ENCODE measurements around the gene PDZD8.
"Not testable (repeated sequence)": the region's sequence is repeated elsewhere in the genome, so short reads cannot be mapped to it uniquely, and the experiment has no call there.

The PDZD8 gene

GRCh38 chr10:117348236-117348635, 27.0 kb downstream of the PDZD8 start:
- no peak for DNase-seq (ENCODE audit: low read depth in 2 of 2)

- no peak for DNase-seq (ENCODE audit: low read depth in 2 of 2)
These were observed 28.7 kb downstream of the PDZD8 start for GRCh38 chr10:117346574-117346973.

DNA sequence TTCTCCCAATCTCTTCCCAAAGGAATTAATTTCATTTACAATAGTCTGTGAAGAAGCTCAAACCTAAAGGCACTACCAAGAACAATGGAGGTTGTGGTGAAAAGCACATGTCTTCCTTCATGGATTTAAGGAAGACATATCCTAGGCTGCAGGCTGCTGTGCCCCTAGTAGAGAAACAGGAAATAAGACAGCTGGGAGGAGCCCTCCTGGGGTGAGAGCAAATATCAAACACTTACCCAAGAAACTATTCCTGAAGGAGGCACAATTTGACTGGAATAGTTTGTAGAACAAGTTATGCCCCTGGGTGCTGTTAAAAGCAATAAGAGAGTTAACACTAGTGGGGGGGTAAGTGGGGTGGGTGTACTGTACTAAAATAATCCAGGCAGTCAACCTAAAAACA, 30.1 kb downstream of the PDZD8 start:
- no peak for DNase-seq (ENCODE audit: low read depth in 2 of 2)

- DNase-seq (ENCODE audit: low read depth in 2 of 2): no peak
These were observed 32.6 kb downstream of the PDZD8 start for GRCh38 chr10:117342641-117343040.

- DNase-seq (ENCODE audit: low read depth in 2 of 2): no peak
These were observed 34.2 kb downstream of the PDZD8 start for GRCh38 chr10:117341061-117341460.

- no peak for DNase-seq (ENCODE audit: low read depth in 2 of 2)
These were observed 35.3 kb downstream of the PDZD8 start for GRCh38 chr10:117339979-117340378.

DNA sequence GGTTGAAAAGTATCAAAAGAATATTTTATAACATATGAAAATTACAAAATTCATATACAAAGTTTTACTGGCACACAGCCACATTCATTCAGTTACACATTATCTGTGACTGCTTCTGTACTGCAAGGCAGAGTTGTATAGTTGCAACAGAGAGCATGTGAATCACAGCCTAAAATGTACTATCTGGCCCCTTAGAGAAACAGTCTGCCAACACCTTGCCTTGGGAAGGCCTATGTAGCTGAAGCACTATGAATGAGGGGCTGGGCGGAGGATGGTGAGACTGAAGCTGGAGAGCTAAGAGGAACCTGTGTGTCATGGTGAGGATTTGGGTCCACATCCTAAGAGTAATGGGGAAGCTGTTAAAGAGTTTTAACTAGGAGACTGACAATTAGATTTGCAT, 35.7 kb downstream of the PDZD8 start:
- no peak for DNase-seq (ENCODE audit: low read depth in 2 of 2)

GRCh38 chr10:117334926-117335325, 40.3 kb downstream of the PDZD8 start:
- DNase-seq (ENCODE audit: low read depth in 2 of 2): no peak

- DNase-seq (ENCODE audit: low read depth in 2 of 2): no peak
These were observed 41.2 kb downstream of the PDZD8 start for GRCh38 chr10:117334066-117334465.

- no peak for DNase-seq (ENCODE audit: low read depth in 2 of 2)
These were observed 48.0 kb downstream of the PDZD8 start for GRCh38 chr10:117327262-117327661.

- DNase-seq (ENCODE audit: low read depth in 2 of 2): no peak
These were observed 50.9 kb downstream of the PDZD8 start for GRCh38 chr10:117324367-117324766.

GRCh38 chr10:117322260-117322659, 53.0 kb downstream of the PDZD8 start:
- no peak for DNase-seq (ENCODE audit: low read depth in 2 of 2)

DNA sequence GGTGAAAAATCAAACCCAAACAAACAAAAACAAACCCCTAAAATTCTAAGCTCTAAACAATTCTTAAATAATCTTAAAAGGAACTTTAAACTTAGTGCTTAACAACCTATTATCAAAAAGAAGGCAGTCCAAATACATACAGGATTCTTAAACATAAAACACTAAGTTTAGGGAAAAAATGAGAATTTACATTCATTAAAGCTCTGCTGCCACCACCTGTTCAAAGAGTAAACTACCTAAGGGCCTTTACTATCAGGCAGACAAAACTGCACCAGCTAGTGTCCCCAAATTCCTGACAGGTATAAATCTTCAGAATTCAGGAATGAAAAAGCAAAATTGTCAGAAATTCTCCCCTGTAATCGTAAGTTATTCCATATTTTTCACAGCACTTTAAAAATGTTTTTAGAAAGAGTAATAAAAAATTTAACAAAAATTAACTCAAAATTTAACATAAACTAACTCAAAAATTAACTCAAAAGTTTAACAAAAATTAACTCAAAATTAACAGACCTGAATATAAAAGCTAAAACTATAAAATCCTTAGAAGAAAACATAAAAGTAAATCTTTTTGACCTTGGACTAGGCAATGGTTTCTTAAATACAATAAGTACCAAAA, 55.1 kb downstream of the PDZD8 start:
- no peak for DNase-seq (ENCODE audit: low read depth in 2 of 2)

- no peak for DNase-seq (ENCODE audit: low read depth in 2 of 2)
These were observed 56.3 kb downstream of the PDZD8 start for GRCh38 chr10:117318909-117319308.

- DNase-seq (ENCODE audit: low read depth in 2 of 2): no peak
These were observed 58.5 kb downstream of the PDZD8 start for GRCh38 chr10:117316701-117317100.

DNA sequence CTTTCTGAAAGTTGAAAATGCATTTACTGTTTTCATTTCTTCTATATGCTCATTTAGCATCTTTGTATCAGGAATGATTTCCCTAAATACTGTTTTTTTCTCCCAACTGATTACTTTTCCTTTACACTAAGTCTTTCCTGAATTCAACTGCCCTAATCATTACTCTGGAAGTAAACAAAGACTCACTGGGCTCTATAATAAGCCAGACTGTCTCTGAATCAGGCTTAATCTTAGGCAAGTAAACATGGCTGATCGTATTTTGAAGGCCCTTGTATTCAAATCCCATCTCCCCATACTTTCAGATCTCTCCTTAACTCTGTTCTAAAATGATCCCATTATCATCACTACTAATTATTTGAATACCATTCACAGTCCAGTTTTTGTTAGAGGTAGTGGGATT, 61.6 kb downstream of the PDZD8 start:
- no peak for DNase-seq (ENCODE audit: low read depth in 2 of 2)

GRCh38 chr10:117312430-117312829, 62.8 kb downstream of the PDZD8 start:
- no peak for DNase-seq (ENCODE audit: low read depth in 2 of 2)

DNA sequence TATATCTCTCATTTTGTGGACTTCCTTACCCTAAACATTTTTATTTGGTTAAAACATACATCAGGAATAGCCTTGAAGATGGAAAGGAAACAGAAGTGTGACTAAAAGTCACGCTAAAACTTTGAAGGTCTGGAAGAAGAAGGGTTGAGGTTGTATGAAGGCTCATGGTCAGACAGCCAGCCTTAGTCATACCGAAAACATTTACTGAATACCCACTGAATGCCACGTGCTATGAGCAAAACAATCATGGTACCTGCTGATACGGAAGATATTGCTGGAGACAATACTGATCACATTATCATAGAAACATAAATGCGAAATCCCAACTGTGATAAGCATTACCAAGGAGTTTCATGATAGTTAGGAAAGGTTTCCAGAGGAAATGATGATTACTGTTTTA, 64.0 kb downstream of the PDZD8 start:
- DNase-seq (ENCODE audit: low read depth in 2 of 2): no peak

DNA sequence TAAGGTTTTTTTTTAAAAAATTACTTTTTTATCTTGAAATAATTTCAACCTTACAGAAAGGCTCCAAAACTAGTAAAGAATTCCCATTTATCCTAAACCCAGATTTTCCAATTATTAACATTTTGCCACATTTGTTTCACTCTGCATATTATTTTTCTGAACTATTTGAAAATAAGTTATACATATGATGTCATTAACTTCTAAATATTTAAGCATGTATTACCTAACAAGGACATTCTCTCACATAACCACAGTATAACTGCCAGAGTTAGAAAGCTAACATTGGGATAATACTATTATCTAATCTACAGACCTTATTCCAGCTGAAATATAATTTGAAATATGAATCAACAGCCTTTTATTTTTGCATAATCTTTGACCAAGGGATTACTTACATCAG, 68.6 kb downstream of the PDZD8 start:
- DNase-seq (ENCODE audit: low read depth in 2 of 2): no peak

DNA sequence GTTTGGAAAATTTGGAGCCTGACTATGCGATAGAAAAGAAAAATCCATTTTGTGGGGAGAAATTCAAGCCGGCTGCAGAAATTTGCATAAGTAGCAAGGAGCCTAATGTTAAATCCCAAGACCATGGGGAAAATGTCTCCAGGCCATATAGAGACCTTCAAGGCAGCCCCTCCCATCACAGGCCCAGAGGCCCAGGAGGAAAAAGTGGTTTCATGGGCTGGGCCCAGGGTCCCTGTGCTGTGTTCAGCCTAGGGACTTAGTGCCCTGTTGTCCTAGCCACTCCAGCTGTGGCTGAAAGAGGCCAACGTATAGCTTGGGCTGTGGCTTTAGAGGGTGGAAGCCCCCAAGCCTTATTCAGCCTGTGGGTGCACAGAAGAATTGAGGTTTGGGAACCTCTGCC, 71.8 kb downstream of the PDZD8 start:
- DNase-seq (ENCODE audit: low read depth in 2 of 2): not testable (repeated sequence)

GRCh38 chr10:117300671-117301070, 74.6 kb downstream of the PDZD8 start:
- no peak for DNase-seq (ENCODE audit: low read depth in 2 of 2)

- no peak for DNase-seq (ENCODE audit: low read depth in 2 of 2)
These were observed 75.8 kb downstream of the PDZD8 start for GRCh38 chr10:117299435-117299834.

GRCh38 chr10:117298219-117298618, 77.0 kb downstream of the PDZD8 start:
- no peak for DNase-seq (ENCODE audit: low read depth in 2 of 2)

DNA sequence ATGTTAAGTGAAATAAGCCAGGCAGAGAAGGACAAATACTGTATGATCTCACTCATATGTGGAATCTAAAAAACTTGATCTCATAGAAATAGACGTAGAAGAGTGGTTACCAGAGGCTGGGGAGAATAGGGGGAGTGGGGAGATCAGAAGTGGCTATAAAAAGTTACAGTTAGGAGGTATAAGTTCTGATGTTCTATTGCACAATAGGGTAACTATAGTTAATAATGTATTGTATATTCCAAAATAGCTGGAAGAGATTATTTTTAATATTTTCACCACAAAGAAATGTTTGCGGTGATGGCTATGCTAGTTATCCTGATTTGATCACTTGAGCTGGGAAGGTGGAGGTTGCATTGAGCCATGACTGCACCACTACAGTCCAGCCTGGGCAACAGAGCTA, 80.5 kb downstream of the PDZD8 start:
- DNase-seq (ENCODE audit: low read depth in 2 of 2): no peak
